B cell (primary cell): ENCODE results near the gene CRYBA1.

Source experiments
- EZH2 ChIP-seq: IDR thresholded peaks from 2 replicates; pipeline ENCODE4 v1.6.1; 2012; ENCODE audit warnings: borderline replicate concordance, low read depth, mild to moderate bottlenecking, moderate library complexity, low read length; ENCODE audit not compliant: insufficient read depth, poor library complexity, severe bottlenecking
- TF ChIP-seq, protein P1 (sequence below): fragments of 200-600 bp; IDR thresholded peaks from one replicate; pipeline ENCODE4 v1.8.0; 2022; ENCODE audit warnings: antibody characterized with exemption, mild to moderate bottlenecking

DNA sequence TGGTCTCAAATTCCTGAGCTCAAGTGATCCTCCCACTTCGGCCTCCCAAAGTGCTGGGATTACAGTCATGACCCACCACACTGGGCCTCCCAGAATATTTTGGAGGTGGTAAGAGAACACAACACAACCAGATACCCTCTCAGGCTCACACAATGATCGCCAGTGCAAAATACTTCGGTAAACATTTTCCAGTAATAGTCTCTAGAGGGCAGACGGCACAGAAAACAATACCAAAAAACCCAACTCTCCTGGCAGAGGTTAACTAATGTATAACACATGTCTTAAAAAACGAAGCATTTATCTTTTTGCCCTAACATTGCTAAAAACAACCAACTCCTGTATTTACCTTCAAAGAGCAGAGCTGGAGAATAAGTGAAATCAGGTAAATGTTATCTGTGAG is 36.8 kb downstream of the CRYBA1 start:
- TF ChIP-seq, protein P1, sequence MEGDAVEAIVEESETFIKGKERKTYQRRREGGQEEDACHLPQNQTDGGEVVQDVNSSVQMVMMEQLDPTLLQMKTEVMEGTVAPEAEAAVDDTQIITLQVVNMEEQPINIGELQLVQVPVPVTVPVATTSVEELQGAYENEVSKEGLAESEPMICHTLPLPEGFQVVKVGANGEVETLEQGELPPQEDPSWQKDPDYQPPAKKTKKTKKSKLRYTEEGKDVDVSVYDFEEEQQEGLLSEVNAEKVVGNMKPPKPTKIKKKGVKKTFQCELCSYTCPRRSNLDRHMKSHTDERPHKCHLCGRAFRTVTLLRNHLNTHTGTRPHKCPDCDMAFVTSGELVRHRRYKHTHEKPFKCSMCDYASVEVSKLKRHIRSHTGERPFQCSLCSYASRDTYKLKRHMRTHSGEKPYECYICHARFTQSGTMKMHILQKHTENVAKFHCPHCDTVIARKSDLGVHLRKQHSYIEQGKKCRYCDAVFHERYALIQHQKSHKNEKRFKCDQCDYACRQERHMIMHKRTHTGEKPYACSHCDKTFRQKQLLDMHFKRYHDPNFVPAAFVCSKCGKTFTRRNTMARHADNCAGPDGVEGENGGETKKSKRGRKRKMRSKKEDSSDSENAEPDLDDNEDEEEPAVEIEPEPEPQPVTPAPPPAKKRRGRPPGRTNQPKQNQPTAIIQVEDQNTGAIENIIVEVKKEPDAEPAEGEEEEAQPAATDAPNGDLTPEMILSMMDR, result no peak
- no peak for TF ChIP-seq EZH2
